PFSK-1 (cell line): ENCODE data around the gene THUMPD3.

Experiments
- POLR2AphosphoS5 ChIP-seq: IDR thresholded peaks from 2 replicates; pipeline ENCODE4 v1.6.1; 2012; ENCODE audit warnings: low read depth, mild to moderate bottlenecking, control low read depth, low read length, moderate library complexity
- SIN3A ChIP-seq: IDR thresholded peaks from 2 replicates; pipeline ENCODE4 v1.6.1; 2012; ENCODE audit warnings: mild to moderate bottlenecking, low read length, moderate library complexity, borderline replicate concordance; ENCODE audit not compliant: insufficient read depth
- TAF1 ChIP-seq: IDR thresholded peaks from 2 replicates; pipeline ENCODE4 v1.6.1; 2012; ENCODE audit warnings: low read length, control low read depth, borderline replicate concordance; ENCODE audit not compliant: insufficient read depth
- TF ChIP-seq, protein P1 (sequence below), 2 experiments: IDR thresholded peaks; 2 replicates each; pipeline versions ENCODE4 v1.6.1 to v1.8.0; 2011 to 2012; ENCODE audit warnings: low read depth in 2 of 2, low read length in 2 of 2, control low read depth in 1 of 2, inconsistent platforms in 1 of 2, mild to moderate bottlenecking in 1 of 2, moderate library complexity in 1 of 2; ENCODE audit not compliant: insufficient read depth in 1 of 2

DNA sequence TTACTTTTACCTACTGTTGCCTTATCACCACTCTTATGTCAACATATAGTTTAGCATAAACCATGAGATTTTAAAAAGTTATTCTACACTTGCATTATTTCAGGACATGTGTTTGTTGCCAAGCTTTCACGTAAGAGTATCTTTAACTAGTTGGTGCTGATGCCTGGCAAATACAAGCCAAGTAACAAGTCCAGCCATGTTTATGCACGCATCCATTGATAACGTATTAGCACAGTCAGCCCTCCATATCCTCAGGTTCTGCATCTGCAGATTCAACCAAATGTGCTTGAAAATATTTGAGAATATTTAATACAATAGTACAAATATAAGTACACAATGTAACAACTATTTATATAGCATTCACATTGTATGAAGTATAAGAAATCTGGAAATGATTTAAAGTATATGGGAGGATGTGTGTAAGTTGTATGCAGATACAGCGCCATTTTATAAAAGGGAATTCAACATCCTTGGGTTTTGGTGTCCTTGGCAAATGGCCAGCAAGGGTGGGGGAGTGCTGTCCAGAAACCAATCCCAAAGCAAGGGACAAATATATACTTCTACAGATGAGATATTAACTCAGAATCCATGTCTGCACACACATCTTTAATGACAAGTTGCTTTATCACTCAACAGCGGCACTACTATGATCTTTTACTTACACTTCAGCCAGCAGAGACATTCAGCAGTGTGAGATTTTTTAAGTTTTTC is 25.9 kb downstream of the THUMPD3 start:
- TF ChIP-seq TAF1 (no peak), SIN3A (no peak), POLR2AphosphoS5 (no peak)
- TF ChIP-seq, protein P1, sequence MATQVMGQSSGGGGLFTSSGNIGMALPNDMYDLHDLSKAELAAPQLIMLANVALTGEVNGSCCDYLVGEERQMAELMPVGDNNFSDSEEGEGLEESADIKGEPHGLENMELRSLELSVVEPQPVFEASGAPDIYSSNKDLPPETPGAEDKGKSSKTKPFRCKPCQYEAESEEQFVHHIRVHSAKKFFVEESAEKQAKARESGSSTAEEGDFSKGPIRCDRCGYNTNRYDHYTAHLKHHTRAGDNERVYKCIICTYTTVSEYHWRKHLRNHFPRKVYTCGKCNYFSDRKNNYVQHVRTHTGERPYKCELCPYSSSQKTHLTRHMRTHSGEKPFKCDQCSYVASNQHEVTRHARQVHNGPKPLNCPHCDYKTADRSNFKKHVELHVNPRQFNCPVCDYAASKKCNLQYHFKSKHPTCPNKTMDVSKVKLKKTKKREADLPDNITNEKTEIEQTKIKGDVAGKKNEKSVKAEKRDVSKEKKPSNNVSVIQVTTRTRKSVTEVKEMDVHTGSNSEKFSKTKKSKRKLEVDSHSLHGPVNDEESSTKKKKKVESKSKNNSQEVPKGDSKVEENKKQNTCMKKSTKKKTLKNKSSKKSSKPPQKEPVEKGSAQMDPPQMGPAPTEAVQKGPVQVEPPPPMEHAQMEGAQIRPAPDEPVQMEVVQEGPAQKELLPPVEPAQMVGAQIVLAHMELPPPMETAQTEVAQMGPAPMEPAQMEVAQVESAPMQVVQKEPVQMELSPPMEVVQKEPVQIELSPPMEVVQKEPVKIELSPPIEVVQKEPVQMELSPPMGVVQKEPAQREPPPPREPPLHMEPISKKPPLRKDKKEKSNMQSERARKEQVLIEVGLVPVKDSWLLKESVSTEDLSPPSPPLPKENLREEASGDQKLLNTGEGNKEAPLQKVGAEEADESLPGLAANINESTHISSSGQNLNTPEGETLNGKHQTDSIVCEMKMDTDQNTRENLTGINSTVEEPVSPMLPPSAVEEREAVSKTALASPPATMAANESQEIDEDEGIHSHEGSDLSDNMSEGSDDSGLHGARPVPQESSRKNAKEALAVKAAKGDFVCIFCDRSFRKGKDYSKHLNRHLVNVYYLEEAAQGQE (IDR thresholded peaks at IDR 0.05; ENCODE audit: insufficient read depth in 1 of 2, low read depth in 2 of 2, low read length in 2 of 2), result no peak
